RWPE2 (cell line): Measurements from ENCODE around the gene DNAJC4.

Experiments
- ATAC-seq: fragments of 200-7000 bp; cut with Tn5 transposase; 3 replicates; pipeline ENCODE4 v1.9.1; 2021; ENCODE audit warnings: low read depth
- DNase-seq: peaks from one replicate; pipeline ENCODE4 v3.0.0-alpha.2; 2020; ENCODE audit warnings: low spot score
- H3K27ac ChIP-seq: fragments of 450-650 bp; 2 replicates; pipeline ENCODE4 v1.5.1; 2017; ENCODE audit warnings: mild to moderate bottlenecking; ENCODE audit not compliant: poor library complexity, severe bottlenecking
- H3K27me3 ChIP-seq: fragments of 250-450 bp; sonication (Bioruptor Pico); 2 replicates; pipeline ENCODE4 v1.5.1; 2021; ENCODE audit warnings: mild to moderate bottlenecking, moderate library complexity; ENCODE audit not compliant: insufficient read depth, poor library complexity, severe bottlenecking
- H3K36me3 ChIP-seq: fragments of 250-450 bp; sonication (Bioruptor Pico); 2 replicates; pipeline ENCODE4 v1.5.1; 2020; ENCODE audit warnings: low read depth, mild to moderate bottlenecking, moderate library complexity
- H3K4me1 ChIP-seq: fragments of 250-450 bp; sonication (Bioruptor Pico); 2 replicates; pipeline ENCODE4 v1.5.1; 2021; ENCODE audit warnings: mild to moderate bottlenecking, moderate library complexity; ENCODE audit not compliant: insufficient read depth, poor library complexity, severe bottlenecking
- H3K4me3 ChIP-seq: fragments of 250-450 bp; sonication (Bioruptor Pico); 2 replicates; pipeline ENCODE4 v1.5.1; 2021; ENCODE audit warnings: mild to moderate bottlenecking, moderate library complexity; ENCODE audit not compliant: severe bottlenecking
- H3K9me3 ChIP-seq: fragments of 250-450 bp; sonication (Bioruptor Pico); 2 replicates; pipeline ENCODE4 v1.5.1; 2021; ENCODE audit warnings: mild to moderate bottlenecking, moderate library complexity; ENCODE audit not compliant: severe bottlenecking
- CTCF ChIP-seq: fragments of 450-650 bp; IDR thresholded peaks from one replicate; pipeline ENCODE4 v1.5.1; 2017; ENCODE audit warnings: mild to moderate bottlenecking, moderate library complexity; ENCODE audit not compliant: poor library complexity, severe bottlenecking

The DNAJC4 gene

GRCh38 chr11:64218628-64219353, 11.6 kb upstream of the DNAJC4 start:
- Histone ChIP-seq H3K36me3 (no peaks in the 10 kb centered on the region), H3K9me3 (no peaks in the 10 kb centered on the region), H3K4me1 (peaks cover 1% of the 10 kb centered on the region), H3K4me3 (no peak overlapping the region), H3K27ac (no peak overlapping the region), H3K27me3 (no peaks in the 10 kb centered on the region)
- TF ChIP-seq CTCF, result no peak
- no peak for ATAC-seq
- DNase-seq, result no peak

- Histone ChIP-seq H3K27me3 (no peaks in the 10 kb centered on the region), H3K4me3 (no peak overlapping the region), H3K27ac (no peak overlapping the region), H3K9me3 (no peaks in the 10 kb centered on the region), H3K4me1 (peaks cover 6% of the 10 kb centered on the region), H3K36me3 (no peaks in the 10 kb centered on the region)
- TF ChIP-seq CTCF, result no peak
- ATAC-seq (no peak), DNase-seq (no peak)
Measured at GRCh38 chr11:64219354-64219684, 11.0 kb upstream of the DNAJC4 start.

- Histone ChIP-seq H3K9me3 (no peaks in the 10 kb centered on the region), H3K4me3 (no peak overlapping the region), H3K27ac (no peak overlapping the region), H3K4me1 (peaks cover 8% of the 10 kb centered on the region), H3K36me3 (no peaks in the 10 kb centered on the region), H3K27me3 (no peaks in the 10 kb centered on the region)
- no peak for TF ChIP-seq CTCF
- DNase-seq (no peak), ATAC-seq (no peak)
Measured at GRCh38 chr11:64219755-64220154, 10.6 kb upstream of the DNAJC4 start.

- H3K36me3 ChIP-seq, result no peaks in the 10 kb centered on the region
- no peak overlapping the region for H3K4me3 ChIP-seq
- ATAC-seq, result no peak
- DNase-seq, result no peak
- no peak overlapping the region for H3K27ac ChIP-seq
- H3K4me1 ChIP-seq, result peaks cover 8% of the 10 kb centered on the region
- no peak for TF ChIP-seq CTCF
- H3K27me3 ChIP-seq, result no peaks in the 10 kb centered on the region
- no peaks in the 10 kb centered on the region for H3K9me3 ChIP-seq
Measured at GRCh38 chr11:64220271-64220670, 10.1 kb upstream of the DNAJC4 start.

- Histone ChIP-seq H3K27me3 (no peaks in the 10 kb centered on the region), H3K4me3 (no peak overlapping the region), H3K36me3 (no peaks in the 10 kb centered on the region), H3K4me1 (peaks cover 8% of the 10 kb centered on the region), H3K27ac (no peak overlapping the region), H3K9me3 (no peaks in the 10 kb centered on the region)
- TF ChIP-seq CTCF, result no peak
- DNase-seq (no peak), ATAC-seq (no peak)
Measured at GRCh38 chr11:64220798-64221197, 9.6 kb upstream of the DNAJC4 start.
